Neural cell (in vitro differentiated cells): ENCODE measurements around the gene LAMP1.
"Not testable (repeated sequence)": the region's sequence is repeated elsewhere in the genome, so short reads cannot be mapped to it uniquely, and the experiment has no call there.

Source experiments
- EP300 ChIP-seq: fragments of 450-650 bp; conservative IDR thresholded peaks from 2 replicates; pipeline ENCODE4 v1.6.1; 2014; ENCODE audit warnings: antibody characterized with exemption, mild to moderate bottlenecking, moderate library complexity; ENCODE audit not compliant: poor library complexity, severe bottlenecking
- MXI1 ChIP-seq: fragments of 450-650 bp; conservative IDR thresholded peaks from 2 replicates; pipeline ENCODE4 v1.6.1; 2014; ENCODE audit warnings: antibody characterized with exemption, mild to moderate bottlenecking; ENCODE audit not compliant: poor library complexity, severe bottlenecking
- POLR2AphosphoS5 ChIP-seq: IDR thresholded peaks from 2 replicates; pipeline ENCODE4 v1.6.1; 2012
- RAD21 ChIP-seq: fragments of 450-650 bp; conservative IDR thresholded peaks from 2 replicates; pipeline ENCODE4 v1.6.1; 2014; ENCODE audit warnings: antibody characterized with exemption, mild to moderate bottlenecking, moderate library complexity
- SMC3 ChIP-seq: fragments of 450-650 bp; conservative IDR thresholded peaks from 2 replicates; pipeline ENCODE4 v1.6.1; 2014; ENCODE audit warnings: antibody characterized with exemption, mild to moderate bottlenecking, moderate library complexity; ENCODE audit not compliant: poor library complexity
- TF ChIP-seq, protein P1 (sequence below): fragments of 450-650 bp; IDR thresholded peaks from 2 replicates; pipeline ENCODE4 v1.5.1; 2014; ENCODE audit warnings: antibody characterized with exemption, mild to moderate bottlenecking, moderate library complexity; ENCODE audit not compliant: poor library complexity, severe bottlenecking
- TF ChIP-seq, protein P2 (sequence below): IDR thresholded peaks from 2 replicates; pipeline ENCODE4 v1.6.1; 2012; ENCODE audit warnings: borderline replicate concordance

DNA sequence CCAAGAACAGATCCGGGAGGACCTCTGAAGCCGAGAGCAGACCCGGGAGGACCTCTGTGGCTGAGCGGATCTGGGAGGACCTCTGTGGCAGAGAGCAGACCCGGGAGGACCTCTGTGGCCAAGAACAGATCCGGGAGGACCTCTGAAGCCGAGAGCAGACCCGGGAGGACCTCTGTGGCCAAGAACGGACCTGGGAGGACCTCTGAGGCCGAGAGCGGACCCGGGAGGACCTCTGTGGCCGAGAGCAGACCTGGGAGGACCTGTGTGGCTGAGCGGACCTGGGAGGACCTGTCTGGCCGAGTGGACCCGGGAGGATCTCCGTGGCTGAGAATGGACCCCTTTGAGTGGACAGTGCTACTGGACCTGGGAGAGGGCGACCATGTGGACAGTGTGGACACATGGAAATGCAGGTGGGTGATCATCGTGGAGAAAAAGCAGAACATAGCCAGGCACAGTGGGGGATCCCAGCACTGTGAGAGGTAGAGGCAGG, 50.7 kb downstream of the LAMP1 start:
- TF ChIP-seq, protein P1, sequence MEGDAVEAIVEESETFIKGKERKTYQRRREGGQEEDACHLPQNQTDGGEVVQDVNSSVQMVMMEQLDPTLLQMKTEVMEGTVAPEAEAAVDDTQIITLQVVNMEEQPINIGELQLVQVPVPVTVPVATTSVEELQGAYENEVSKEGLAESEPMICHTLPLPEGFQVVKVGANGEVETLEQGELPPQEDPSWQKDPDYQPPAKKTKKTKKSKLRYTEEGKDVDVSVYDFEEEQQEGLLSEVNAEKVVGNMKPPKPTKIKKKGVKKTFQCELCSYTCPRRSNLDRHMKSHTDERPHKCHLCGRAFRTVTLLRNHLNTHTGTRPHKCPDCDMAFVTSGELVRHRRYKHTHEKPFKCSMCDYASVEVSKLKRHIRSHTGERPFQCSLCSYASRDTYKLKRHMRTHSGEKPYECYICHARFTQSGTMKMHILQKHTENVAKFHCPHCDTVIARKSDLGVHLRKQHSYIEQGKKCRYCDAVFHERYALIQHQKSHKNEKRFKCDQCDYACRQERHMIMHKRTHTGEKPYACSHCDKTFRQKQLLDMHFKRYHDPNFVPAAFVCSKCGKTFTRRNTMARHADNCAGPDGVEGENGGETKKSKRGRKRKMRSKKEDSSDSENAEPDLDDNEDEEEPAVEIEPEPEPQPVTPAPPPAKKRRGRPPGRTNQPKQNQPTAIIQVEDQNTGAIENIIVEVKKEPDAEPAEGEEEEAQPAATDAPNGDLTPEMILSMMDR: not testable (repeated sequence)
- TF ChIP-seq MXI1, RAD21, POLR2AphosphoS5, EP300, SMC3: not testable (repeated sequence)
- TF ChIP-seq, protein P2, sequence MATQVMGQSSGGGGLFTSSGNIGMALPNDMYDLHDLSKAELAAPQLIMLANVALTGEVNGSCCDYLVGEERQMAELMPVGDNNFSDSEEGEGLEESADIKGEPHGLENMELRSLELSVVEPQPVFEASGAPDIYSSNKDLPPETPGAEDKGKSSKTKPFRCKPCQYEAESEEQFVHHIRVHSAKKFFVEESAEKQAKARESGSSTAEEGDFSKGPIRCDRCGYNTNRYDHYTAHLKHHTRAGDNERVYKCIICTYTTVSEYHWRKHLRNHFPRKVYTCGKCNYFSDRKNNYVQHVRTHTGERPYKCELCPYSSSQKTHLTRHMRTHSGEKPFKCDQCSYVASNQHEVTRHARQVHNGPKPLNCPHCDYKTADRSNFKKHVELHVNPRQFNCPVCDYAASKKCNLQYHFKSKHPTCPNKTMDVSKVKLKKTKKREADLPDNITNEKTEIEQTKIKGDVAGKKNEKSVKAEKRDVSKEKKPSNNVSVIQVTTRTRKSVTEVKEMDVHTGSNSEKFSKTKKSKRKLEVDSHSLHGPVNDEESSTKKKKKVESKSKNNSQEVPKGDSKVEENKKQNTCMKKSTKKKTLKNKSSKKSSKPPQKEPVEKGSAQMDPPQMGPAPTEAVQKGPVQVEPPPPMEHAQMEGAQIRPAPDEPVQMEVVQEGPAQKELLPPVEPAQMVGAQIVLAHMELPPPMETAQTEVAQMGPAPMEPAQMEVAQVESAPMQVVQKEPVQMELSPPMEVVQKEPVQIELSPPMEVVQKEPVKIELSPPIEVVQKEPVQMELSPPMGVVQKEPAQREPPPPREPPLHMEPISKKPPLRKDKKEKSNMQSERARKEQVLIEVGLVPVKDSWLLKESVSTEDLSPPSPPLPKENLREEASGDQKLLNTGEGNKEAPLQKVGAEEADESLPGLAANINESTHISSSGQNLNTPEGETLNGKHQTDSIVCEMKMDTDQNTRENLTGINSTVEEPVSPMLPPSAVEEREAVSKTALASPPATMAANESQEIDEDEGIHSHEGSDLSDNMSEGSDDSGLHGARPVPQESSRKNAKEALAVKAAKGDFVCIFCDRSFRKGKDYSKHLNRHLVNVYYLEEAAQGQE: not testable (repeated sequence)
